ENCODE measurements around the gene MPRIP.

GRCh38 chr17:17146786-17147406 lies 104.6 kb downstream of the MPRIP start:
- TF ChIP-seq FOXM1 (IDR thresholded peaks at IDR 0.05; ENCODE audit: borderline replicate concordance, low read depth) (no peak), YY1 (IDR thresholded peaks at IDR 0.05; ENCODE audit: low read depth) (no peak), EP300 (IDR thresholded peaks at IDR 0.05; ENCODE audit: borderline replicate concordance) (no peak), NFIC (IDR thresholded peaks at IDR 0.05) (no peak), TAF1 (IDR thresholded peaks at IDR 0.05; ENCODE audit: low read depth) (no peak), REST (IDR thresholded peaks at IDR 0.05; ENCODE audit: low read depth) (no peak)

Data from Ishikawa (cell line).